GM18909 (cell line): ENCODE data around the gene GRAMD4.

Source experiments
- ATAC-seq: cut with Tn5 transposase; IDR thresholded peaks from one replicate; pipeline ENCODE4 v1.9.1; 2021; ENCODE audit warnings: mild to moderate bottlenecking; ENCODE audit not compliant: unreplicated experiment, poor library complexity

The GRAMD4 gene

DNA sequence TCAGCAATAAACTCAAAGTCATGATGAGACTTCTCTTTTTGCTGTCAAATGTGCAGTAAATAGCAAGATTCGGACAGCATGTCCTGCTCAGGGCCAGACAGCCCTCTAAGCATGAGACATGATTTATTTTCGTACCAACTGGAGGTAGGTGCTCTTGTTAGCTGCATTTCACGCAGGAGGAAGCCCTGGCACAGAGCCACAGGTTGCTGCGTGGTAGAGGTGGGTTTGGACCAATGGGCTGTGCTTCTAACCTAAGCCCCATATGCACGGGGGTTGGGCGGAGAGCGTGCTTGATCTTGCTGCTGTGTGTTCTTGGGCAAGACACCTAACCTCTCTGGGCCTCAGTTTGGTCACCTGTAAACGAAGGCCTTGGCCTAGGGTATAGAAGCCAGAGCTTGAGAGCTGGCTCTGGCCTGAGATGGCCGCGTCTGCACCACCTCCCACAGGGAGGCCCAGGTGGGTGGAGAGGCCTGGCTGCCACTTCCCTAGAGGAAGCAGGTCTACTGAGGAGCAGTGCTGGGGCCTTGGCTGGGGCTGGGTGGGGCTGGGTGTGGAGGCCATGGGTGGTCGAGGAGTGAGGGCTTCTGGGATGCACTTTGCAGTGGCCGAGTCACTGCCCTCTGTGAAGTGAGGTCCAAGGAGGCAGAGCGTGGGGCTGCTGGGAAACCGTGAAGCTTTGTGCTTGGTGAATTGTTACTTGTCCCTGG lies 38.5 kb upstream of the GRAMD4 start:
- ATAC-seq = no peak

DNA sequence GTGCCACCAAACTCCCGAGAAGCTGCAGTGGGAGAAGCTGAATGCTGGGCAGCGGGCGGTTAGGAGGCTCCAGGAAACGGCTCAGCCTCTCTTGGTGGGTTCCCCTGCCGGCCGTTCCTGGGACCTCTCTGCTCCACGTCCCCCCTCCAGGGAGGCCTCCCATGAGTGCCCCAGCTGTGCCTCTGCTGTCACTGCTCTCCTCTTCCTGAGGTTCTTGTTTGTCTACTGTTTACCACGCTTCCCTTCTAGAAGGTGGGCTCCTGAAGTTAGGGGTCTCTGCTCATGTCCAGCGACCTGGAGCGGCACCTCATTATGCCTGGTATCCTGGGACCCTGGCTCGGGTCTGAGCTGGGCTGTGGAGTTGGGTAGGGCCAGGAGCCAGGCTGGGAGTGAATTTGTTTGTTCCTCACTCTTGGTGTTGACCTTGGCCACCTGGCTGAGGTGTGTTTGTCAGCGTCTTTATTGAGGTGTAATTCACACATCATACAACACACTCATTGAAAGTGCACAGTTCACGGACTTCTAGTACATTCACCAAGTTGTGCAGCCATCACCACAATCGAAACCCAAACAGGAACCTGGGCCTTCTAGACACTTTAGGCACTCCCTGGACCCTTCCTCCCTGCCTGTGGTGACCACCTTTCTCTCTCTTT lies 37.8 kb upstream of the GRAMD4 start:
- no peak for ATAC-seq

- no peak for ATAC-seq
Measured at GRCh38 chr22:46583571-46583970, 36.6 kb upstream of the GRAMD4 start.

DNA sequence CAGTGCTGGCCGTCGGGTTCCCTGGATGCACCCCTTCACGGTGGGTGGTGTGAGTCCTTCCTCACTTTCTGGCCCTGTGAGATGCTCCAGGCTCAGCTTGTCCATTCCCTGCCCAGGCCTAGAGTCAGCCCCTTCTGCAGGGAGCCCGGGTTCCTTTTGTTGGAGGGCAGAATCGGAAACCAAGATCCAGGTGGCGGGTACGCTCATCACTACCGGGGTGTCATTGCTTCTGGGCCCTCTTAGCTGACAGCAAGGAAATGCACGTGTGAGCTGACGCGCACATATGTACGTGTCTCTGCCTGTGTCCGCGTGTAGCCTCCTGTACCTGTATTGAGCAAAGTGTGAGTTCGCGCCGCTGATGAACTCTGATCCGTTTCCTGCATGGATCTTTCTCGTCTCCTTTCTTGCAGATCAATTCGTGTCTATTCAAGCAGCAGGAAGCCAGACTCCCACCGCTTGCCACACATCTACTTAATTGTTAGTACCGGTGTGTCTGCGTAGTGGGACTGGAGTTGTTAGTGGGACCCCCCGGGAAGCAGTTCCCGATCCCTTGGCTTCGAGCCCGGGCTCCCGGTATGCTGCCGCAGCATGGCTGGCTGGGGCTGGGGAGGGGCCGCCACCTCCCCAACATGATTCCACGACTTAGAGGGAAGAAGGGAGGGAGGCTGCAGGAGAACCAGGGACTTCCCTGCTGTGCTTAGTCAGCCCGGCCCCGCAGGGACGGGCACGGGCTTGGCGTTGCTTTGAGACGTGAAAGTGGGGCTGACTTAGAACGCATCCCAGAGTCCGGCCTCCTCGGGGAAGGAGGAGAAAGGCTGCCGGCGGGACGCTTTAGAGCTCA lies 35.9 kb upstream of the GRAMD4 start:
- ATAC-seq = no peak

GRCh38 chr22:46585340-46586122 lies 34.7 kb upstream of the GRAMD4 start:
- no peak for ATAC-seq

GRCh38 chr22:46586123-46586519 lies 34.1 kb upstream of the GRAMD4 start:
- no peak for ATAC-seq

DNA sequence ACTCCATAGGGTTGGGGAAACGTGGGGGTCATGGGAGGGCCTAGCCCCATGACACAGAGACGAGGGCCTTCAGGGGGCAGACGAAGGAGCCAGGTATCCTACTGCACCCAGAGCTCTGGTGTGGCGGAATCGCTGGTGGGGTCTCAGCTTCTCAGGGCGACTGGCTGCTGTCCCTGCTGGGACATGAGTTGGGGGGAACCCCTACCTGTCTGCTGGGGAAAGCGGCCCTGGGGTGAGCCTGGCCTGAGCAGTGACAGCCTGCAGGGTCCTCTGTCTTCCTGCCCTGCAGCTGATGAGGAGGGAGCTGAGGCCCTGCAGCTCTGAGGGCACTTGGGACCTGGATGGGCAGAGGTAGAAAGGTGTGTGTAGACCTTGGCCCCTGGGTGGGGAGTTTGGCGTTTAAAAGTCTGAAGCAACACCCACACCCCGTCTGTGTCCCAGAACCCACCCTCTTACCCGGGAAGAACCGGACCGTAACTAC lies 33.6 kb upstream of the GRAMD4 start:
- ATAC-seq = no peak

- ATAC-seq = no peak
Measured at GRCh38 chr22:46587061-46587460, 33.1 kb upstream of the GRAMD4 start.

- ATAC-seq = peak; percentile 62
Measured at GRCh38 chr22:46587492-46588278, 32.5 kb upstream of the GRAMD4 start.

DNA sequence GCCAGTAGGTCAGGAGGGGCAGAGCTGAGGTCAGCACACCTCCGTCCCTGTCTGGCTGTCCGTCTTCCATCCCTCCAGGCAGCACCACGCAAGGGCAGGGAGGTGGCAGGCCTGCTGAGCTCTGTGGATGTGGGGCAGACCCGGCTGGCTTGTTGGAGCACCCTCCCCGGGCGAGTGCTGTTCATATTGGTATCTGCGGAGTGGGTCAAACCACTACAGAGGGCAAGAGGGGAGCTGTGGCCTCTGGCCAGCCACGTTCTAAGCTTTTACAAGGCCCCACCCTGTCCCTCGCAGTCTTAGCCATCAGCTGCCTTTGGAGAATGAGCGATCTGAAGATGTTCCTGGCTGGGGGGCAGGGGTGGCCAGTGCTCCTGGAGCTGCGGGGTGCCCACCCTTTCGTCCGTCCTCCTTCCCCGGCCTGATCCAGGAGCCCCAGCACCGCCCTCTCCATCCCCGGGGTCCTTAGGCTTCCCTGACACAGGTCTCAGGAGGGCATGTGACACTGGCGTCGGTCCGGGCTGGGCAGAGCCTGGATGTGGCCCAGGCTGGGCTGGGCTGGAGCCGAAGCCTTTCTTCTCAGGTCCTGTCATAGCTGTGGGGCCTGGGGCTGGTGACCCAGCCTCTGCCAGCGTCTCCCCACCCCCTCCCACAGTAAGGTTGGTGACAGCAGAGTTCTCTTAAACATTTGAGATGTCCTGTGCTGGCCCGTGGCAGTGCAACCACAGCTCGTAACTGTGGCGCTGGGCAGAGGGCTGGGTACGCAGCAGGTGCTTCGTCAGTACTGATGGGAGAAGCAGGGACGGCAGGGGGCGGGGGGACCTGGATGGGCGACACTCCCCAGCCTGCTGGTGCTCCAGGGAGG lies 31.7 kb upstream of the GRAMD4 start:
- ATAC-seq = no peak

- no peak for ATAC-seq
Measured at GRCh38 chr22:46589141-46589748, 30.9 kb upstream of the GRAMD4 start.

GRCh38 chr22:46589871-46590271 lies 30.3 kb upstream of the GRAMD4 start:
- ATAC-seq = no peak

DNA sequence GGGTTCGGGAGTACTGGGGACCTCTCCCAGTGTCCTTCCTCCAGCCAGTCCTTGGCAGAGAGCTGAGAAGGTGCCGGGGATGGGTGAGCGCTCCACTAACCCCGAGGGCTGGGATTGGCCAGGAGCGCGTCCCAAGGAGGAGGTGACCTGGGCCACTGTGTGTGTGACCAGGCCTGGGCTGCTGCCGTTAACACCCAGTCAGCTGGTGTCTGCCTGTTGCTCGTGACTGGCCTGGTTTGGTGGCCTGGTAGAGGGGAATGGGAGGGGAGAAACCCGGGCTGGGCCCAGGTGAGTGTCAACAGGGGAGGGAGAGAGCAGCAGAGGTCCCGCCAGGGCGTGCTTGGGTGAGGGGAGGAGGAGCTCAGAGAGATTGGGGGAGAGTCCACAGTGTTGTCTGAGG lies 29.9 kb upstream of the GRAMD4 start:
- ATAC-seq = no peak

DNA sequence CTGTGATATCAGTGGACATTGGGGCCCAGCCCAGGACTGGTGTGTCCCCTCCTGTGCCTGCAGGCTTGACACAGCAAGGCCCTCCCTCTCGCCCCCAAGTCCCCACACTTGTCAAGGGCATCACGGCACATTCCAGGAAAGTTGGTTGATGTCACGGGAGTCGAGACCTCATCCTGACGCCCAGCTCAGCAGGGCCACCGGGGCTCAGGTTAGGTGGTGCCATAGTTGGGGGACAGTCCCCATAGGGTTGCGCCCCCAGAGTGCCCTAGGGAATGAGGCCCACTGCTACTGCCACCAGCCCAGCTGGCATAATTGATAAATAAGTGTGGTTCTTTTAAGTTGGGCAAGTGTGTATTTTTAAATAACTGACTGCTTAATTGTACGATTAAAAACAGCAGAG lies 28.3 kb upstream of the GRAMD4 start:
- no peak for ATAC-seq

- ATAC-seq = peak; percentile 58
Measured at GRCh38 chr22:46592390-46592872, 27.8 kb upstream of the GRAMD4 start.

DNA sequence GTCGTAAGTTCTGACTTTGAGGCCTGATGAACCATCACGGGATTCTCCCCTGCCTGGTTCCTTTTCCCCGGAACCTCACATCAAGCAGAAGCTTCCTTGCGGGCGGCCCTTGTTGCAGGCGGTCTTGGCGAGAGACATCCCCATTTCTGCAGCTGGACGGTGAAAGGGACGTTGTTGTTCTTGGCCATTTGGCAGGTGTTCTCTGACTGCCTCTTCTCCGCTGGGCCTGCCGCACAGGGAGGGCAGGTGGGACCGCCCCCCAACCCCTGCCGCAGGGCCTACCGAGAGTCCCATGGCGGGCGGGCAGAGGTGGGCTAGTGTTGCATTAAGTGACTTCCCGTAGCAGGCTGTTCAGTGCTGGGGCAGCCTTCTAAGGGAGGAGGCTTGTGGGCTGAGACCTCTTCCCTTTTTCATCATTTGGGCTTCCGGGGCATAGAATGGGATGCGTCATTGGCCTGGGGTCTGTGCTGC lies 26.9 kb upstream of the GRAMD4 start:
- ATAC-seq = no peak

DNA sequence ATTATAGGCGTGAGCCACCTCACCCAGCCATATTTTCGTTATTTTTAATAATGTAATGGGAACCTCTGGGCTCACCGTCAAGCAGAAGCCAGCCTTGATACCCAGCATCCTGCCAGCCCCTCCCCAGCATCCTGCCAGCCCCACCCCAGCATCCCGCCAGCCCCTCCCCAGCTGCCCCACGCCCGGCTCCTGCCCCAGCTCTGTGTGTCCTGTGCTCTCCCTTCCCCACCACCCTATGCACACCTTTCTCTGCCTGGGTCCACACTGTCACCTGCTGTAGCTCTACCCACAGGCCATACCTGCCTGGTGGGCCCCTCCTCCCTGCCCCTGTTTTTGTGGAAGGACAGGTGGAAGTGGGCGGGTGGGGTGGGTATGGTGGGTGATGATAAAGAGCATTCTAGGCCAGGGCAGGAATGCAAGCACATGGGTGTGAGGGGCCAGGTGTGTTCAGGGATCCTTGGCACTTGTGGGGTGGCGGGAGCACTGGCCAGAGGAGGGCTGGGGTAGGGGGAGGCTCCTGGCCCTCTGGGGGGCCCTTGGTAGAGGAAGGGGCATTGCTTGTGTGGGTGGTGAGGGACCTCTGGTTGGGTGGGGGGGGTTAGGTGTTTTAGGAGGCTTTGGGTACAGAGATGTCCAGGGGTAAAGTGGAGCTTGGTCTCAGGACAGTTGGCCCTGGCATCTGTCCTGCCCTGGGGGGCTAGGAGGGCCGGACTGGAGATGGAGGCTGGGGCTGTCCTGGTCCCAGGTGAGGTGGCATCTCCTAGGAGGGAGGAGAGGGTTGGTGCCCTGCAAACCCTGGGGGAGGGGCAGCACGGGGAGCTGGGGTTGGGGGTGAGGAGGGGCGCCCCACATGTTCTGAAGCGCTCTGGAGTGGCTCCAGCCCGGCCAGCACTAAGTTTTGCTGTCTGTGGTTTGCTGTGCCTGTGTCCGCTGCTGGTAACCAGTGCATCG lies 25.9 kb upstream of the GRAMD4 start:
- ATAC-seq = no peak
